HK-2 (cell line): ENCODE data around the gene PTPRN2.
"Not testable (repeated sequence)": the region's sequence is repeated elsewhere in the genome, so short reads cannot be mapped to it uniquely, and the experiment has no call there.

Experiments used
- DNase-seq: peaks from one replicate; pipeline ENCODE4 v3.0.0-alpha.2; 2018; ENCODE audit not compliant: unreplicated experiment

PTPRN2 gene

DNA sequence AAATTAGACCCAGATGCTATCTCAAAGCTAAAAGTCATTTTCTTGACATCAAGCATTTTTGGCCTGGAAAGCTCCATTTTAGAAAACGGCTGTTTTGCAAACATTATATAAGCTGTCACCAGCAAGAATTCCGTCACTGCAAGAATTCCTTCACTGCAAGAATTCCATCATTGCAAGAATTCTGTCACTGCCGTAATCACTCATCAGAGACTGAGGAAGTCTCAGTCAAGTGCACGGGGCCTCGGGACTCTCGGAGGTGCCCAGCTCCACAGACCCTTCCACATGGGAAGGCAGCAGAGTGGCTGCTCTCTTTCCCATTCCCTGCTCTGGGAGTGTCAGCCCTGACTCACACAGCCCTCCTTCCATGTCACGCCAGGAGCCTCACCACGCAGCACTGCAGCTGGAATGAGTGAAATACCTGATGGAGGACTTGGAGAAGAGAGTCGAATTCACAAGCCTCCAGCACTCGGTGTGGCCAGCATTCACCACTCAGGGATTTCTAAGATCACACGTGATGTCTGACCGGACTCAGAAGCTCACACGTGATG, 168.3 kb downstream of the PTPRN2 start:
- no peak for DNase-seq

DNA sequence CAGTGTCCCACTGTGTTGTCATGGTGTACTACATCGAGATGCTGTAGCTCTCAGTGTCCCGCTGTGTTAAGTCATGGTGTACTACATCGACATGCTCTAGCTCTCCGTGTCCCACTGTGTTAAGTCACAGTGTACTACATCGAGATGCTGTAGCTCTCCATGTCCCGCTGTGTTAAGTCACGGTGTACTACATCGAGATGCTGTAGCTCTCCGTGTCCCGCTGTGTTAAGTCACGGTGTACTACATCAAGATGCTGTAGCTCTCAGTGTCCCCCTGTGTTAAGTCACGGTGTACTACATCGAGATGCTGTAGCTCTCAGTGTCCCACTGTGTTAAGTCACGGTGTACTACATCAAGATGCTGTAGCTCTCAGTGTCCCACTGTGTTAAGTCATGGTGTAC, 169.2 kb downstream of the PTPRN2 start:
- not testable (repeated sequence) for DNase-seq

DNA sequence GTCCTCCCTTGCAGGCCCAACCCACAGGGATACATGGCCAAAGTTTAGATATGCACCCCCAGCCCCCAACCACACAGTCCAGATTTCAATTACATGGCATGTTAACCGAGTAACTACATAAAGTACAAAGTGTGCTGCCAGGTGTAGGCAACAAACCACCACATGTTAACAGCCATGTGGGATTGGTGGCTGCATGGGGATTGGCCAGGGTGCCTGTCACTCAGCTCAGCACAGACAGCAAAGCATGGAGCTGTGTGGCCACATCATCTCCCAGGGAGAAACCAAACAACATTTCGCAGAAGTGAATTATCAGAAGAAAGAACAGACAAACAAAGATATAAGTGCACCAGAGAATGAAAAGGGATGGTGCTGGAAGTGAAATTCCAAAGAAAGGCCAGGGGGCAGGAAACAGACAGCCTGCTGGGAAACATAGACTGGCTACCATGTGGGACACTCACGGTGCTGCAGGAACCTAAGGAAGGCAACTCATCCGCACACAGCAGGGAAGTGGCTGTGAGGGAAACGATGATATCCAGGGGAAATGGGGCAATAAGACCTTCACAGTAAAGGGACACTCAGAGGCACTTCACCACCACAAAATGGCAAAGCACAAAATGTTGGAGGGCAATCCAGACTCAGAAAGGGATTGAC, 171.2 kb downstream of the PTPRN2 start:
- DNase-seq = no peak

DNA sequence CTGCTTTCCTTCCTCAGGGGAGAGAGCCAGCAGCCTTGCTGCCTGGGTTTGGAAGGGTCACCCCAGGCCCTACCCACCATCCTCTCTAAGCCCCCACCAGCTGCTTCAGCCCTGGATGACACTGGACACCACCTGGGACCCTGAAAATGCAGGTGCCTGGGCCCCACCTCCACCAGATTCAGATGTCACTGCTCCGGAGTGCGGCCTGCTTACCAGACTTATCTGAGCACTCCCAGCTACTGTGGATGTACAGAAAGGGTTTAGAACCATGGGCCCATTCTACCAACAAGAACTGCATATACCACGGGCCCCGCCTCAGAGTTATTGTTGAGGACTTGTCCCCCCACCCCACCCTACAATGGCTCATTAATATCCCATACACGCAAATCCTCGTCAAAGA, 172.3 kb downstream of the PTPRN2 start:
- DNase-seq = no peak

DNA sequence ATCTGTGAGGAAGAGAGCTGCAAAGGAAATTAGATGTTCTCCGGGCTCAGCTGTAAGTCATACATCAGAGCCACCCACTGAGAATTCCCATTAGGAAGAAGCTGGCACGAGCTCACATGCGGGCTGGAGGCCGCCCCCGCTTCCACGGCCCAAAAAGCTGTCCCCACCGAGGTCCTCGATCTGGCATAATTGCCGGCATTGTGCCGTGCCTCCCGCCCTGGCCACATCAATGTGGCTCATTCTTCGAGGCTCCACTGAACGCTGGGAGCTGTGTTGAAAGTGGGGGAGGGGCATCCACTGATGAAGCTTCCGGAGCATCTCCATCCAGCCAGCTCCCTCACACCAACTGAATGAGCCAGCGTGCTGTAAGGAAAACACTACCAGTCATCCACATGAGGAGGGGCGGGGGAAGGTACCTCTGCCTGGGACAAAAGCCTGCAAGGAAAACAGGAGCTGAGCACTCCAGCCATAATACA, 173.1 kb downstream of the PTPRN2 start:
- DNase-seq = no peak

DNA sequence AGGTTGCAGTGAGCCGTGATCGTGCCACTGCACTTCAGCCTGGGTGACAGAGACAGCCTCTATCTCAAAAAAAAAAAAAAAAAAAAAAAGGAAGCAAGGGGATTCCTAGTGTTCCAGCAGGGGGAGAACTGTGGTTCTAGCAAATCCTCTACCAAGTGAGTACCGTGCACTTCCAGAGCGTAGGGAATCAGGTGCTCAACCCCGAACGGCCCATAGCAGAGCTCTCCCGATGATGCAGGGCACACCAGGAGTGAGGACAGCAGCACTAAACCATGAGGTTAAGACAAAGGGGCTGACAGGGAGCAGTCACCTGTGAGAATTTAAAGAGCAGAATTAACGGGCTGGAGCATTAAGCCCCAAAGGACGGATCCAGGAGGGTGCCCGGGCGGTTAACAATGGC, 173.6 kb downstream of the PTPRN2 start:
- no peak for DNase-seq

DNA sequence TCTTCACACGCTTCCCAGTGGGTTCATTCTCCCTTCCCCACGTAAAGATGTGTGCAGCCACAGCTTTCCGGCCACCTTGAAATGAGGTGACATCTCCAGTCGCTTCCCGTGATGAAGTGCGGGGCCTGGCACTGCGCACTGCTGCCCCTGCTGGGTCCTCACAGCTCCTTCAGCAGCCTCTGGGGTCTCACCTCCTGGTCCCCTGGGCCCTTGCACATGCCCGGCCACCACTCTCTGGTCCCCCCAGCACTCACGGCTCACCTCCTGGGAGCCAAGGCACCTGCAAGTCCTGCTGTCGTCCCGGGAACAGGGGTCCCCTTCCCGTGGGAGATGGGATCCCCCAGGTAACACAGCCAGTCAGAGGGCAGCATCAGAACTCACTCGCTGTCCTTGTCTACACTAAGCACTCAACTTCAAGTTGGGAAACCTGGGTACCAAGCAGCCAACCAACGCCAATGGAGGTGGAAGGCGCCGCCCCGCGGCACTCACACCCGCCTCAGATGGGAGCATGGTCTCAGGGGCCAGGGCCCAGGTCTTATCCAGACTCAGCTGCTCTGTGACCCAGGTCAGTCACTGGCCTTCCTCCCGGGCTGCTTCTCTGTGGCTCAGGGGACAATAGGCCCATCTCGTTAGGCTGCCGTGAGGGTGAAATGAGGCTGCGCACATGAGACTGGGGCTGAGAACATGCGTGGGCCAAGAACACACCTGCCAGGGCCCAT, 176.2 kb downstream of the PTPRN2 start:
- DNase-seq = no peak

DNA sequence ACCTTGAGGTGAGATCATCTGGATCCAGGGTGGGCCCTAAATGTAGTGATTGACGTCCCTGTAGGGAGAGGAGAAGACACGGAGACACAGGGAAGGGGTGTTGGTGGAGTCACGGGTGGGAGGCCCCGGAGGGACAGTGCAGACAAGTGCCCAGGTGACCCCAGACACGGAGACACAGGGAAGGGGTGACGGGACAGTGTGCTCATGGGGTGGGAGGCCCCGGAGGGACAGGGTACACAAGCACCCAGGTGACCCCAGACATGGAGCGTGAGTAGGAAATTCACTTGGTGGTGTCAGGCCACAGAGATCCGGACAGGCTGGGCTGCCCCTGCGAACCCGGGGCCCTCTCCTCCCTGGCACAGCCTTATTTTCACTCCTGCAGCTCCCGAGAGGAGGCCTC, 176.9 kb downstream of the PTPRN2 start:
- no peak for DNase-seq

DNA sequence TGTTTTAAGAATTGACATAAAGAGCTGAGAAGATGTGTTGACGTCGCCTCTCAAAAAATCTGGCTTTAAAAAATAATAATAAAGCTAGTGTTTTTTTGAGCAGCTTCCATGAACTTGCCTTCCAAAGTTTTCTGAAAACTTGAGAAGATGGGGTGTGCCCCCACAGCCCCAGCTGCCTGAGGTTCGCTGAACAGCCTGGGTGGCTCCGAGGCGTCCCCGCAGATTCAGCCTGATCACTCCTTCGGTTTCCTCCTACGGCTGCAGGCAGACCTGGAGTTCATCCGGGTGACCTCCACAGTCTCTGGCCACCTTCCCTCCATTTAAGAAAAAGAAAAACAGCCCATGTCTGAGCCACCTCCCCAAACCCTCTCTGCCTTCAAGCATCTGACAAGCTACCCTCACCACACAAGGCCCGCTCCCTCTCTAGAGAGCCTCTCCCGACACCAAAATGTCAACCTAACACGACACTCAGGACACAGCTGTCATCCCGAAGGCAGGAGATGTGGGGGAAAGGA, 177.8 kb downstream of the PTPRN2 start:
- no peak for DNase-seq

DNA sequence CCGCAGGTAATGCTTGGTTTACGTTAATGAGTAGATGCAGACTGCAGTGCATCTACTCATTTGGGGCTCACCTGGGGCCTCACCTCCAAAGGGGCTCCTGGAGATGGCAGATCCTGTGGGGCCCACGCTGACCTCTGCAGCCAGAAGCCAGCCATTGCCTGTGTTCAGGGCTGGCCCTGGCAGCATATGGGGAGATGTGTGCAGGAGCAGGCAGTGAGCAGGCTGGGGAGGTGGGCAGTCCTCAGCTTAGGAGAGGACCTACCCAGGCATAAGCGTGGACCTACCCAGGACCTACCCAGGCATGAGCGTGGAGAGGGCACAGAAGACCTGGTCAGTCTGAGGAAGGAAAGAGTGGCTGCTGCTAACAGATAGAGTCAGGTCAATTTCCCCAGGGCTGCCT, 178.5 kb downstream of the PTPRN2 start:
- no peak for DNase-seq

DNA sequence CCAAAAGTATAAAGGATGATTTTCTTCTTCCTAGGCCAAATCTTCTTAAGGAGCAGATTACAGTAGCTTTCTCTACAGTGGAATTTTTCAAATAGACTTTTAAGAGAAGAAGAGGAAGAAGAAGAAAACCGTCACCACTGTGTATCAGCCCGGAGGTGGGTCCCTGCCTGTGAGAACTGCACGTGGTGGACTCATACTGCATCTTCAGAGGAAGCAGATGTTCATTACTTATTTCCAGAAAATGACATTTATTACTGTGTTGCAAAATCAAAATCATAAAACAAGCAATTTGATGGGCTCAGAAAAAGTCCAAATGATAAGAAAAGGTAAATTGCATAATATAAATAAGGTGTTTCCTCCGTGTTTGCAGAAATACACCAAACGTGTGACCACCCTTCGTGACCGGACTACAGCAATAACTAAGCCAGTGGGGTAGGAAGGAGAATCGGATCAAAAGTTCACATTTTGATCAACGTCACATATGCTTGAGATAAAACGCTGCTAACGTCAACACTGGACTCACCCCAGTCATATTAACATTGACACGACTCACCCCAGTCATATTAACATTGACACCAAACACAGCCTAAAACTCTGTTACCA, 179.2 kb downstream of the PTPRN2 start:
- DNase-seq = no peak

DNA sequence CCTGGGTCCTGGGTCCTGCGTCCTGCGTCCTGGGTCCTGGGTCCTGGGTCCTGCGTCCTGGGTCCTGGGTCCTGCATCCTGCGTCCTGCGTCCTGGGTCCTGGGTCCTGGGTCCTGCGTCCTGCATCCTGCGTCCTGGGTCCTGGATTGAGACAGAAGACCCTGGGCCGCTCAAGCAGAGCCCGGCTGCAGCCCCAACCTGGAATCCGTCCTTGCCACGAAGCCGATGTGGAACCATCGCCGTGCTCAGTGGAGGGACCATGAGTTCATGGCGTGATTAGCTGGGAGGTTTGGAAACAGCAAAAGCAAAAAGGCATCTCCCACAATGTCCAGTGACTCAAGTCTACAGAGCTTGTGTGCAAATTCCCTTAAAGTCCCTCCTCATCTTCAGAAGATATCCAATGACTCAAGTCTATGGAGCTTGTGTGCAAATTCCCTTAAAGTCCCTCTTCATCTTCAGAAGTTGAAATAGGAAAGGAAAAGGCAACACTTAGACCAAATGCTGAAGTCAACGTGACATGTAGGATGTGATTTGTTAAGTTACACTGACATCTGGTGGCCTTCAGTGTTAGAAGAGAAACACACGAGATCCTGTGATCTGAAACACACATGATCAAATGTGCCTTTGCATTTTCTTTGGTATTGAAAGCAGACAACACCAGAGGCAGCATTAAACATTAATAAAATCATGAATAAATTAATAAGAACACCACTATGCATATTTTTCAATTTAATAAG, 179.9 kb downstream of the PTPRN2 start:
- no peak for DNase-seq

DNA sequence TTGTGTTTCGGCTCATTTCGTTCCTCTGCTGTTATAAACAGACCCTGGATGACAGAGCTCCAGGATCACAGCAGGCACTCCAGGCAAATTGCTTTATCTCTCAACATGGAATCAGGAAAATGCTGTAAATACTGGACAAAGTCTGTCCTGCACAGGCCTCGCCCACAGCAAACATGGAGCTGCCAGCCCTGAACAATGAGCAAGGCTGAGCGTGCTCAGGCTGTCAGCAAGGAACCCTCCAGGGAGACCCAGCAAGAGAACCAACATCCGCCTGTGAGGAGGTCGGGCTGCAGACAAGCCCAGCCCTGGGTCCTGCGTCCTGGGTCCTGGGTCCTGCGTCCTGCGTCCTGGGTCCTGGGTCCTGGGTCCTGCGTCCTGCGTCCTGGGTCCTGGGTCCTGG, 180.8 kb downstream of the PTPRN2 start:
- no peak for DNase-seq

DNA sequence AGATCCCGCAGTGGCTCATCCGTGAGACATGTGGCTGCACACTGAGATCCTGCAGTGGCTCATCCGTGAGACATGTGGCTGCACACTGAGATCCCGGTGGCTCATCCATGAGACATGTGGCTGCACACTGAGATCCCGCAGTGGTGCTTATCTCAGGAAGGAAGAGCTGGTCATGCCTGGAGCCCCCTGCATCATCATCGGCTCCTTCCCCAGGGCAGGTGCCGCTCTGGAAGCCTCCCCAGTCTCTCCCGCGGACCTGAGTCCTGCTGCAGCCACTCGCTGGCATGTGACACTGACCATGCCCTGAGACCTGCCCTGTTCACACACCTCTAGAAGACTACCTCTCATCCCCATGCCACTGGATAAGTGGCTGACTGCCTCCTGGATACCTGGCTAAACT, 181.3 kb downstream of the PTPRN2 start:
- DNase-seq = no peak

DNA sequence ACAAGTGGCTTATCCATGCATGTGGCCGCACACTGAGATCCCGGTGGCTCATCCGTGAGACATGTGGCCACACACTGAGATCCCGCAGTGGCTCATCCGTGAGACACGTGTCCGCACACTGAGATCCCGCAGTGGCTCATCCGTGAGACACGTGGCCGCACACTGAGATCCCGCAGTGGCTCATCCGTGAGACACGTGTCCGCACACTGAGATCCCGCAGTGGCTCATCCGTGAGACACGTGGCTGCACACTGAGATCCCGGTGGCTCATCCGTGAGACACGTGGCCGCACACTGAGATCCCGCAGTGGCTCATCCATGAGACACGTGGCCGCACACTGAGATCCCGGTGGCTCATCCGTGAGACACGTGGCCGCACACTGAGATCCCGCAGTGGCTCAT, 181.9 kb downstream of the PTPRN2 start:
- DNase-seq = not testable (repeated sequence)

DNA sequence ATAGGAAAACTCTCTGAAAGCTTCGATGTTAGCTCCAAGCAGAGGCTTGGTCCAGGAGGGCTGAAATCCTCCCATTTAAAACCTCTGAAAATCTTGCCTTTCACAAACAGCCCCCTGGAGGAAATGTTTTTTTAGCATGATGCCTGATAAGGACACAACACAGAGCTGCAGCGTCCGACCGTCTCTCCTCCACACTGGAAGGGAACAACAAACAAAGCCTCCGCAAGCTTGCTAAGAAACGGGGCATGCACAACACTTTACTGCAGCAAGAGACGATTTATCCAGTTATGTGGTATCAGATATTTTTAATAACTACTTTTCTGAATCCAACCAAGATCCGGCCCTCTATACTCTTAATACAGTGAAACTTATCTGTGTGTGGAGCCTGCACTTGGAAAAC, 182.3 kb downstream of the PTPRN2 start:
- DNase-seq = no peak

DNA sequence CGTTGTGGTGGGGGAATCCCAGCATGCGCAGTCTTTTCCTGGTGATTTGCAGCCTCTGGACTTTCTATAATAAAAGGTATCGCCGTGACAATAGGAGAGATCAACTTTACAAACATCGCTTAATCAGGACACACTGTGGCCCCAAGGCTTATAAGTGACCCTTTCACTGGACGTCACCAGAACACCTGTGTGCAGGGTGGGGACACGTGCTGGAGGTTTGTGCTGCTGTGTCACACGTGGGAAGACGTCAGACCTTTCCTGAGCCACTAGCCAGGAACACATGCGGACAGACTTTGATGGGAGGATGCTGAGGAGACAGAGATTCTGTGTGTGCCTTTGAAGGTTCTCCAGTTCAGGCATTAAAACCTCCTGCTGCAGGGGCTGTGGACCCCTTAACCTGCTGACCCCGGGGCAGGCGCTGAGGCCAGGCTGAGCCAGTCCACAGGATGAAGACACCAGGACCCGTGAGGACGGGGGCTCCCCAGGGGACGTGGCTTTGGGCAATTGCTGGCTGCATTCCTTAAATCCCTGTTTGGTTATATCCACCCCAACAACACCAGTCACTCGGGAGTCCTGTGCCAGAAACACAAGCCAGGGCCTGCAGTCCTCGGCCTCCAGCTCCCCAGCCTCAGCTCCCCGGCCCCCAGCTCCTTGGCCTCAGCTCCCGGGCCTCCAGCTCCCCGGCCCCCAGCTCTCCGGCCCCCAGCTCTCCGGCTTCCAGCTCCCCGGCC, 183.4 kb downstream of the PTPRN2 start:
- DNase-seq = no peak

DNA sequence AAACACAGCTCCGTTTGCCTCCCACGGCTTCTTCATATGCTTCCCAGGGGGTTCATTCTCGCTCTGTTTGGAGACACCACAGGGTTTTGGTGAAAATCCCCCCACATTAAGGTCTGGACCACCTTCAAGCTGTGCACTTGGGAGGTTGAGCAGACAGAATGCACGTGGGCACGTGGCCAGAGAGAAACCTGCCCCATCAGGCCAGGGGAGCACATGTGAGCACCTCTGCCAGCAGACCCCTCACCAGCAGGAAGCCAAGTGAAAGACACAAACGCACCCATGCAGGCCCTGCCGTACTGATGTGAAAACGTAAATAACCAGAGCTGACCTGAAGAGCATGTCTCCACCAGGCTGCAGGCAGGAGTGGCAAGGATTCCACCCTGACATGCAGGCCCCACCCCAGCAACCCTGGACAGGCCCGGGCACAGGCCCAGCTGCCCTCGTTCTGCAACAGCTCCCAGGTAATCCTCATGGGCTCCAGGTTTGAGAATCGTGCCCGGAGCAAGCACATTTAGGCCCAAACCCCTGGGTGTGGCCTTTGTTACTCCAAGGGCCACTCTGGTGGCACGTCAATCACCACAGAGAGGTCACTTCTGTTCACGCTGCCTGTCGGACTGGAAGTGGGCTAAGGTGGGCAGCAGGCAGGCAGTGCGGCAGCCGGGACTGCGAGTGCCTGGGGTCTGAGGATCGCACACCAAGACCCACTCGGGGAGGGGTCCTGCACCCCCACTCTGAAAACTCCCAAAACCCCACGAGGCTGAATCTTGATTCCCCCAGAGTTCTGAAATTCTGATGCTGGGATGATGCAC, 184.4 kb downstream of the PTPRN2 start:
- no peak for DNase-seq

DNA sequence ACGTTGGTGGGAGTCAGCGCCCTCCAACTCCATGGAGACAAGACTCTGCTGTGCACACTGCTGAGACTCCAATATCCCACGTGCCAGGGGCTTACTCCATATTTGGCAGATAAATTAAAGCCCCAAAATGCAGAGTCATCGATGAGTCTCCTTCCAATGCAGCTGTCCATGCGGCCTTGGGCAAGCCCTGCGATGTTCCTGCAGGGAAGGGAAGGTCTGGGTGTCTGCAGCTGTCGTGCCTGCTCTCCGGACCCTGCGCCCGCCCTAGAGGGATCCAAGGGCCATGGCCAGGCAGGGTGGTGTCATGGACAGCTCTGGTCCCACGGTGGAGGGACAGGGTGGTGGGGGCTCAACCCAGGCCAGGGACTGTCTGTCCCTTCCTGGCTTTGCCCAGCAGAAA, 185.2 kb downstream of the PTPRN2 start:
- no peak for DNase-seq

DNA sequence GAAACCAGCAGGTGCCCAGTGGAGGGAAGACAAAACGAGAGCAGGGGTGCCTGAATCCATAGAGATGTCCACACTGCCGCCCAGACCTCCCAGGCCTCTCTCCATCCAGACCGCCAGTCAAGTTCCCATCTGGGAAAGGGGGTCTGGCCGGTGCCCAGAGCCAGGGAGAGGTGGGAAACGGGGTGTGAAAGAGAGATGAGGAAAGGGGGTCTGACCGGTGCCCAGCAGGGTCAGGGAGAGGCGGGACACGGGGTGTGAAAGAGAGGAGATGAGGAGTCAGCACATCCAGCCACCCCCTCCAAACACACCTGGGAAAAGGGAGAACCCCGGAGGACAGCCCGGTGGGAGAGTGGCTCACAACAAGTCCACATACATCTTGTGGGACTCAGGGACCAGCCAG, 185.8 kb downstream of the PTPRN2 start:
- DNase-seq = no peak
